ENCODE data around the gene SMYD3. TPM values are rescaled to one million over a fixed set of nuclear protein-coding genes. Genes with fewer than 3 reads are reported as not detected.

Gene SMYD3
- total and polyA plus RNA-seq, 2 donors (not counting 1 experiment from before 2014, with no cell fraction given) = 9.7 to 37.2 TPM

DNA sequence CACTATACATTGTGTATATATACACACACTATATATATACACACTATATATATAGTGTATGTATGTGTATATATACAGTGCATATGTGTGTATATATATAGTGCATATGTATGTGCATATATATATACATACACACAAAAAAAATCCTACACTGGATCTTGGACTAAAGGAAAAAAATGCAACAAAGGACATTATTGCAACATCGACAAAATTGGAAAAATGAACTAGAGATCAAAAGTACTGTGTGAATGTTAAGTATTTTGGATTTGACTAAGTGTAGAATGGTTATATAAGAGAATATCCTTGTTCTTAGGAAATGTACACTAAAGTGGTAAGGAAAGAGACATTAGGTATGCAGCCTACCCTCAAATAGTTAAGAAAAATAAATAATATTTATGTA is 36.5 kb downstream of the SMYD3 start:
- Histone ChIP-seq H3K4me1 (ENCODE audit: control insufficient read depth in 2 of 2, insufficient read depth in 2 of 2, low read length in 2 of 2) (no peaks in the 10 kb centered on the region), H3K27ac (ENCODE audit: low read length in 2 of 2) (no peak overlapping the region), H3K79me2 (ENCODE audit: control insufficient read depth, insufficient read depth, low read length) (peaks cover 11% of the 10 kb centered on the region), H3K36me3 (replicated peaks in 1 of 2; ENCODE audit: control extremely low read depth in 1 of 2, control insufficient read depth in 1 of 2, extremely low read depth in 1 of 2, insufficient read depth in 2 of 2, low read length in 1 of 2) (no peaks in the 10 kb centered on the region), H3K9me3 (ENCODE audit: control extremely low read depth in 1 of 3, control insufficient read depth in 2 of 3, insufficient read depth in 1 of 3, low read length in 2 of 3) (no peaks in the 10 kb centered on the region), H2AFZ (ENCODE audit: insufficient read depth, low read depth, low read length, poor library complexity, severe bottlenecking) (no peak overlapping the region), H3K4me3 (ENCODE audit: control extremely low read depth in 1 of 5, extremely low read depth in 1 of 5, insufficient read depth in 1 of 5, low read depth in 2 of 5, low read length in 4 of 5) (no peak overlapping the region), H3K27me3 (replicated peaks in 1 of 4; ENCODE audit: control extremely low read depth in 1 of 4, control insufficient read depth in 3 of 4, insufficient read depth in 4 of 4, low read length in 3 of 4) (no peaks in the 10 kb centered on the region), H3K4me2 (replicated peaks; ENCODE audit: low read depth, low read length, poor library complexity, severe bottlenecking) (no peak overlapping the region), H4K20me1 (ENCODE audit: control insufficient read depth, insufficient read depth, low read length, poor library complexity, severe bottlenecking) (no peaks in the 10 kb centered on the region), H3K9ac (ENCODE audit: low read length) (no peak overlapping the region)
- Mint-ChIP-seq H3K27ac (no peak overlapping the region), H3K4me1 (peaks cover 6% of the 10 kb centered on the region), H3K4me3 (no peak overlapping the region), H3K27me3 (no peaks in the 10 kb centered on the region), H3K9me3 (ENCODE audit: insufficient read depth) (no peaks in the 10 kb centered on the region)
- no CpG with 5 or more reads among the region's 1 CpG for WGBS (ENCODE audit: insufficient coverage)
- TF ChIP-seq EZH2 (IDR thresholded peaks at IDR 0.05; ENCODE audit: borderline replicate concordance, insufficient read depth, low read depth, low read length, poor library complexity, severe bottlenecking) = no peak
- TF ChIP-seq, protein P1, sequence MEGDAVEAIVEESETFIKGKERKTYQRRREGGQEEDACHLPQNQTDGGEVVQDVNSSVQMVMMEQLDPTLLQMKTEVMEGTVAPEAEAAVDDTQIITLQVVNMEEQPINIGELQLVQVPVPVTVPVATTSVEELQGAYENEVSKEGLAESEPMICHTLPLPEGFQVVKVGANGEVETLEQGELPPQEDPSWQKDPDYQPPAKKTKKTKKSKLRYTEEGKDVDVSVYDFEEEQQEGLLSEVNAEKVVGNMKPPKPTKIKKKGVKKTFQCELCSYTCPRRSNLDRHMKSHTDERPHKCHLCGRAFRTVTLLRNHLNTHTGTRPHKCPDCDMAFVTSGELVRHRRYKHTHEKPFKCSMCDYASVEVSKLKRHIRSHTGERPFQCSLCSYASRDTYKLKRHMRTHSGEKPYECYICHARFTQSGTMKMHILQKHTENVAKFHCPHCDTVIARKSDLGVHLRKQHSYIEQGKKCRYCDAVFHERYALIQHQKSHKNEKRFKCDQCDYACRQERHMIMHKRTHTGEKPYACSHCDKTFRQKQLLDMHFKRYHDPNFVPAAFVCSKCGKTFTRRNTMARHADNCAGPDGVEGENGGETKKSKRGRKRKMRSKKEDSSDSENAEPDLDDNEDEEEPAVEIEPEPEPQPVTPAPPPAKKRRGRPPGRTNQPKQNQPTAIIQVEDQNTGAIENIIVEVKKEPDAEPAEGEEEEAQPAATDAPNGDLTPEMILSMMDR (IDR thresholded peaks at IDR 0.05) = no peak
- ATAC-seq (ENCODE audit: low read depth) (no peak), DNase-seq (no peak)
- POLR2A ChIA-PET = no interaction called here
- intact Hi-C loops (cut with micrococcal nuclease) = no loop called here
- CTCF ChIA-PET = interaction anchor here (1.0 kb wide), 1 partner anchor 24 kb away, joined by 3 read pairs; no protein-coding TSS in a partner anchor

DNA sequence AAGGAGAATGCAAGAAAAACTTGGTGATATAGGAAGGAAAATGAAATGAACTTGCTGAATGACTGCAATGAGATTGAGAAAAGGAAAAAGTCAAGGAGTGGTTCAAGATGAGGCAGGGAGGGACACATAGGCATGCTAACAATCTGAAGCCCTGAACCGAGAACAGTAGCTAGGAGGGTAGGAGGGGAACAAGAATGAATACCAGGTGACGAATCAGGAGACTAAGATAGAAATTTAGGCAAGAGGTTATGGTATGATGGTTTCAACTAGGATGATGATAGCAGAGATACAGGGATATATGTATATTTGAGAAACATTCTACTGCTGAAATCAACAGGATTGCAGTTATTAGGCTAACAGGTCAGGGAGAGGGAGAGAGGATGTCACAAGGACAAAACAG is 44.1 kb downstream of the SMYD3 start:
- Histone ChIP-seq H3K4me2 (replicated peaks; ENCODE audit: low read depth, low read length, poor library complexity, severe bottlenecking) (no peak overlapping the region), H3K27ac (ENCODE audit: low read length in 2 of 2) (no peak overlapping the region), H3K4me3 (ENCODE audit: control extremely low read depth in 1 of 5, extremely low read depth in 1 of 5, insufficient read depth in 1 of 5, low read depth in 2 of 5, low read length in 4 of 5) (no peak overlapping the region), H3K36me3 (replicated peaks in 1 of 2; ENCODE audit: control extremely low read depth in 1 of 2, control insufficient read depth in 1 of 2, extremely low read depth in 1 of 2, insufficient read depth in 2 of 2, low read length in 1 of 2) (peaks cover 0 to 3% of the 10 kb centered on the region in 2 experiments), H3K9ac (ENCODE audit: low read length) (no peak overlapping the region), H3K4me1 (ENCODE audit: control insufficient read depth in 2 of 2, insufficient read depth in 2 of 2, low read length in 2 of 2) (no peaks in the 10 kb centered on the region), H4K20me1 (ENCODE audit: control insufficient read depth, insufficient read depth, low read length, poor library complexity, severe bottlenecking) (no peaks in the 10 kb centered on the region), H3K79me2 (ENCODE audit: control insufficient read depth, insufficient read depth, low read length) (peaks cover 6% of the 10 kb centered on the region), H2AFZ (ENCODE audit: insufficient read depth, low read depth, low read length, poor library complexity, severe bottlenecking) (no peak overlapping the region), H3K27me3 (replicated peaks in 1 of 4; ENCODE audit: control extremely low read depth in 1 of 4, control insufficient read depth in 3 of 4, insufficient read depth in 4 of 4, low read length in 3 of 4) (no peaks in the 10 kb centered on the region), H3K9me3 (ENCODE audit: control extremely low read depth in 1 of 3, control insufficient read depth in 2 of 3, insufficient read depth in 1 of 3, low read length in 2 of 3) (no peaks in the 10 kb centered on the region)
- no peak for DNase-seq
- H3K9me3 Mint-ChIP-seq (ENCODE audit: insufficient read depth) = no peaks in the 10 kb centered on the region
- ChIA-PET CTCF (no interaction called here), POLR2A (no interaction called here)
- no peak for TF ChIP-seq EZH2 (IDR thresholded peaks at IDR 0.05; ENCODE audit: borderline replicate concordance, insufficient read depth, low read depth, low read length, poor library complexity, severe bottlenecking)
- TF ChIP-seq, protein P1 (IDR thresholded peaks at IDR 0.05) = no peak
- intact Hi-C loops (cut with micrococcal nuclease) = no loop called here
- no peak for ATAC-seq (ENCODE audit: low read depth)
- 93% methylated on average over 2 of the region's 2 CpGs for WGBS (ENCODE audit: insufficient coverage)
- peaks cover 13% of the 10 kb centered on the region for H3K4me1 Mint-ChIP-seq
- H3K4me3 Mint-ChIP-seq = no peak overlapping the region
- H3K27ac Mint-ChIP-seq = no peak overlapping the region
- H3K27me3 Mint-ChIP-seq = no peaks in the 10 kb centered on the region
